HEK293T (cell line): ENCODE data around the gene ELAPOR1.
A peak's percentile ranks its signal among the peaks of the same experiment; 100 is the strongest.

Experiments
- CTCF ChIA-PET: fragments of 350-600 bp; formaldehyde crosslinking; extraction: SDS; loops from one replicate; lab custom pipeline; 2021; ENCODE audit warnings: antibody characterized with exemption, inconsistent platforms; lab: Yijun Ruan, JAX
- POLR2A ChIA-PET: fragments of 350-600 bp; formaldehyde crosslinking; extraction: SDS; loops from one replicate; lab custom pipeline; 2020; ENCODE audit warnings: antibody characterized with exemption, inconsistent platforms; lab: Yijun Ruan, JAX
- DNase-seq: peaks from one replicate; pipeline ENCODE4 v3.0.0; 2012; ENCODE audit warnings: mixed read lengths; ENCODE audit errors: extremely low spot score
- ARNT ChIP-seq: fragments of 450-650 bp; IDR thresholded peaks from 2 replicates; pipeline ENCODE4 v1.6.1; 2017; ENCODE audit warnings: mild to moderate bottlenecking
- BHLHE40 ChIP-seq: fragments of 450-650 bp; IDR thresholded peaks from 2 replicates; pipeline ENCODE4 v1.6.1; 2016; ENCODE audit warnings: mild to moderate bottlenecking, moderate library complexity, borderline replicate concordance
- CTBP1 ChIP-seq: fragments of 450-650 bp; IDR thresholded peaks from 2 replicates; pipeline ENCODE4 v1.6.1; 2016; ENCODE audit warnings: borderline replicate concordance
- ELF4 ChIP-seq: fragments of 450-650 bp; IDR thresholded peaks from 2 replicates; pipeline ENCODE4 v1.6.1; 2017; ENCODE audit warnings: antibody characterized with exemption
- FOXA1 ChIP-seq: fragments of 450-650 bp; IDR thresholded peaks from 2 replicates; pipeline ENCODE4 v1.6.1; 2016; ENCODE audit warnings: mild to moderate bottlenecking
- FOXK2 ChIP-seq: fragments of 450-650 bp; IDR thresholded peaks from 2 replicates; pipeline ENCODE4 v1.6.1; 2016; ENCODE audit warnings: mild to moderate bottlenecking
- FOXM1 ChIP-seq: fragments of 450-650 bp; IDR thresholded peaks from 2 replicates; pipeline ENCODE4 v1.6.1; 2017; ENCODE audit warnings: mild to moderate bottlenecking, borderline replicate concordance
- HDGF ChIP-seq: fragments of 450-650 bp; IDR thresholded peaks from 2 replicates; pipeline ENCODE4 v1.6.1; 2017; ENCODE audit warnings: antibody characterized with exemption, borderline replicate concordance
- L3MBTL2 ChIP-seq: fragments of 450-650 bp; conservative IDR thresholded peaks from 2 replicates; pipeline ENCODE4 v1.6.1; 2016; ENCODE audit warnings: mild to moderate bottlenecking
- LEF1 ChIP-seq: fragments of 450-650 bp; IDR thresholded peaks from 2 replicates; pipeline ENCODE4 v1.6.1; 2017; ENCODE audit warnings: mild to moderate bottlenecking, borderline replicate concordance
- NFRKB ChIP-seq: fragments of 450-650 bp; IDR thresholded peaks from 2 replicates; pipeline ENCODE4 v1.6.1; 2016; ENCODE audit warnings: mild to moderate bottlenecking, moderate library complexity
- PKNOX1 ChIP-seq: fragments of 450-650 bp; IDR thresholded peaks from 2 replicates; pipeline ENCODE4 v1.6.1; 2016
- SP1 ChIP-seq: fragments of 450-650 bp; IDR thresholded peaks from 2 replicates; pipeline ENCODE4 v1.6.1; 2017
- SUZ12 ChIP-seq: fragments of 450-650 bp; IDR thresholded peaks from 2 replicates; pipeline ENCODE4 v1.6.1; 2016; ENCODE audit warnings: mild to moderate bottlenecking
- TARDBP ChIP-seq: fragments of 450-650 bp; IDR thresholded peaks from 2 replicates; pipeline ENCODE4 v1.6.1; 2016
- ZNF384 ChIP-seq: fragments of 450-650 bp; IDR thresholded peaks from 2 replicates; pipeline ENCODE4 v1.6.1; 2016

Gene ELAPOR1

GRCh38 chr1:109118089-109118488 lies 4.2 kb downstream of the ELAPOR1 start:
- ChIA-PET CTCF (no interaction called here), POLR2A (interaction anchor here (1.0 kb wide), 1 partner anchor 17 kb away, joined by 3 read pairs; no protein-coding TSS in a partner anchor)
- no peak for DNase-seq
- TF ChIP-seq ELF4 (no peak), HDGF (no peak), L3MBTL2 (no peak)

- TF ChIP-seq FOXM1 (no peak), PKNOX1 (no peak), CTBP1 (no peak), LEF1 (no peak), FOXK2 (no peak), NFRKB (no peak), L3MBTL2 (no peak), SUZ12 (no peak), HDGF (no peak), ZNF384 (no peak)
- CTCF ChIA-PET, result interaction anchor here (1.0 kb wide), 1 partner anchor 8 kb away, joined by 4 read pairs; a partner anchor contains a TSS
- POLR2A ChIA-PET, result no interaction called here
- no peak for DNase-seq
These were observed 6.4 kb downstream of the ELAPOR1 start for GRCh38 chr1:109120356-109120755.

GRCh38 chr1:109131059-109131458 lies 17.1 kb downstream of the ELAPOR1 start:
- DNase-seq, result no peak
- ChIA-PET POLR2A (interaction anchor here (0.9 to 2.4 kb wide), 2 partner anchors 31 to 39 kb away, joined by 3 to 13 read pairs; no protein-coding TSS in a partner anchor), CTCF (interaction anchor here (0.6 to 5.8 kb wide), 5 partner anchors 18 to 359 kb away, joined by 3 to 24 read pairs (median 3); a partner anchor contains a TSS)
- TF ChIP-seq FOXA1 (no peak), L3MBTL2 (no peak), HDGF (no peak), LEF1 (no peak), FOXK2 (no peak), PKNOX1 (no peak), ZNF384 (no peak), CTBP1 (no peak), SP1 (no peak), SUZ12 (no peak), FOXM1 (no peak), ARNT (no peak), BHLHE40 (no peak), ELF4 (no peak), NFRKB (no peak)

- TF ChIP-seq HDGF (no peak), ZNF384 (no peak), CTBP1 (no peak), ARNT (no peak), SUZ12 (no peak), ELF4 (no peak), SP1 (no peak), NFRKB (no peak), PKNOX1 (no peak), TARDBP (no peak), FOXM1 (no peak), BHLHE40 (no peak), LEF1 (no peak), L3MBTL2 (no peak), FOXK2 (no peak), FOXA1 (no peak)
- POLR2A ChIA-PET, result interaction anchor here (2.4 kb wide), 1 partner anchor 32 kb away, joined by 13 read pairs; no protein-coding TSS in a partner anchor
- CTCF ChIA-PET, result interaction anchor here (5.8 kb wide), 1 partner anchor 19 kb away, joined by 24 read pairs; a partner anchor contains a TSS
- no peak for DNase-seq
These were observed 17.9 kb downstream of the ELAPOR1 start for GRCh38 chr1:109131800-109132199.

GRCh38 chr1:109133002-109133706 lies 19.2 kb downstream of the ELAPOR1 start:
- TF ChIP-seq CTBP1 (no peak), LEF1 (no peak), PKNOX1 (0 out of 2 replicates have a peak, but pooled peaks have one; percentile 23)
- CTCF ChIA-PET, result interaction anchor here (5.8 kb wide), 1 partner anchor 21 kb away, joined by 24 read pairs; a partner anchor contains a TSS
- no peak for DNase-seq
- POLR2A ChIA-PET, result no interaction called here

- no peak for DNase-seq
- POLR2A ChIA-PET, result interaction anchor here (1.9 kb wide), 1 partner anchor 34 kb away, joined by 11 read pairs; no protein-coding TSS in a partner anchor
- no peak for TF ChIP-seq ZNF384
- TF ChIP-seq PKNOX1, result no peak
- no peak for TF ChIP-seq L3MBTL2
- no peak for TF ChIP-seq FOXM1
- TF ChIP-seq CTBP1, result no peak
- no peak for TF ChIP-seq FOXK2
- TF ChIP-seq ELF4, result no peak
- no peak for TF ChIP-seq LEF1
- no peak for TF ChIP-seq TARDBP
- CTCF ChIA-PET, result interaction anchor here (5.8 kb wide), 1 partner anchor 21 kb away, joined by 24 read pairs; a partner anchor contains a TSS
These were observed 19.9 kb downstream of the ELAPOR1 start for GRCh38 chr1:109133815-109134214.
